HG02623 (cell line): ENCODE data around the gene CRYBG3.
"Not testable (repeated sequence)": the region's sequence is repeated elsewhere in the genome, so short reads cannot be mapped to it uniquely, and the experiment has no call there.

Source experiments
- ATAC-seq: cut with Tn5 transposase; IDR thresholded peaks from one replicate; pipeline ENCODE4 v1.9.1; 2021; ENCODE audit warnings: moderate library complexity; ENCODE audit not compliant: unreplicated experiment

Gene CRYBG3

GRCh38 chr3:97895216-97895615, 73.4 kb downstream of the CRYBG3 start:
- ATAC-seq = peak; percentile 69

- no peak for ATAC-seq
These were observed 74.3 kb downstream of the CRYBG3 start for GRCh38 chr3:97896129-97896528.

GRCh38 chr3:97896547-97896946, 74.7 kb downstream of the CRYBG3 start:
- no peak for ATAC-seq

- no peak for ATAC-seq
These were observed 77.5 kb downstream of the CRYBG3 start for GRCh38 chr3:97899331-97899730.

GRCh38 chr3:97901313-97902248, 79.8 kb downstream of the CRYBG3 start:
- no peak for ATAC-seq

GRCh38 chr3:97909830-97910229, 88.0 kb downstream of the CRYBG3 start:
- ATAC-seq = not testable (repeated sequence)

GRCh38 chr3:97910236-97910831, 88.5 kb downstream of the CRYBG3 start:
- ATAC-seq = not testable (repeated sequence)

GRCh38 chr3:97910931-97911351, 89.1 kb downstream of the CRYBG3 start:
- no peak for ATAC-seq

- ATAC-seq = no peak
These were observed 89.6 kb downstream of the CRYBG3 start for GRCh38 chr3:97911459-97911858.

GRCh38 chr3:97914388-97914787, 92.6 kb downstream of the CRYBG3 start:
- ATAC-seq = no peak

GRCh38 chr3:97916576-97916975, 94.8 kb downstream of the CRYBG3 start:
- ATAC-seq = no peak

GRCh38 chr3:97917813-97918536, 96.2 kb downstream of the CRYBG3 start:
- ATAC-seq = no peak

GRCh38 chr3:97927704-97928103, 105.9 kb downstream of the CRYBG3 start:
- ATAC-seq = no peak

- no peak for ATAC-seq
These were observed 107.2 kb downstream of the CRYBG3 start for GRCh38 chr3:97928986-97929385.

- no peak for ATAC-seq
These were observed 108.2 kb downstream of the CRYBG3 start for GRCh38 chr3:97930018-97930417.

GRCh38 chr3:97931218-97931617, 109.4 kb downstream of the CRYBG3 start:
- no peak for ATAC-seq

GRCh38 chr3:97932387-97932801, 110.6 kb downstream of the CRYBG3 start:
- no peak for ATAC-seq

- ATAC-seq = no peak
These were observed 113.3 kb downstream of the CRYBG3 start for GRCh38 chr3:97934980-97935695.

- no peak for ATAC-seq
These were observed 114.0 kb downstream of the CRYBG3 start for GRCh38 chr3:97935842-97936241.

- no peak for ATAC-seq
These were observed 115.4 kb downstream of the CRYBG3 start for GRCh38 chr3:97937205-97937604.

- no peak for ATAC-seq
These were observed 116.6 kb downstream of the CRYBG3 start for GRCh38 chr3:97938444-97938843.
